RWPE1 (cell line): ENCODE measurements around the gene DDIT3.
"Not testable (repeated sequence)": the region's sequence is repeated elsewhere in the genome, so short reads cannot be mapped to it uniquely, and the experiment has no call there.

ENCODE experiments used
- CTCF ChIA-PET: fragments of 350-600 bp; sonication (Branson Sonifier 250); formaldehyde crosslinking; extraction: SDS; loops from one replicate; lab custom pipeline; 2021; lab: Yijun Ruan, JAX
- POLR2A ChIA-PET: fragments of 400-600 bp; formaldehyde crosslinking; extraction: SDS; loops from one replicate; lab custom pipeline; 2020; ENCODE audit warnings: antibody characterized with exemption; ENCODE audit not compliant: low non-redundant PET; lab: Yijun Ruan, JAX
- DNase-seq: peaks from one replicate; pipeline ENCODE4 v3.0.0; 2012; ENCODE audit warnings: low spot score
- H3K27ac ChIP-seq: fragments of 450-650 bp; 2 replicates; pipeline ENCODE4 v1.5.1; 2017
- CTCF ChIP-seq: fragments of 450-650 bp; conservative IDR thresholded peaks from 2 replicates; pipeline ENCODE4 v1.5.1; 2017; ENCODE audit warnings: low read depth, mild to moderate bottlenecking

Gene DDIT3

GRCh38 chr12:57520053-57520818 lies at the start of gene DDIT3:
DDIT3 (minus strand) TSS chr12:57520514; CDS start chr12:57517406, 3,108 bp downstream.
- peak; percentile 97 for DNase-seq
- ChIA-PET POLR2A (interaction anchor here (1.0 kb wide), 2 partner anchors 8 to 11 kb away, joined by 3 read pairs; no protein-coding TSS in a partner anchor), CTCF (no interaction called here)
- TF ChIP-seq CTCF, result no peak
- H3K27ac ChIP-seq, result peak within 1 kb of the TSS; percentile 98

- no peak for DNase-seq
- no peak overlapping the region for H3K27ac ChIP-seq
- CTCF ChIA-PET, result interaction anchor here (2.3 kb wide), 1 partner anchor 13 kb away, joined by 14 read pairs; no protein-coding TSS in a partner anchor
- POLR2A ChIA-PET, result no interaction called here
- TF ChIP-seq CTCF, result no peak
Measured at GRCh38 chr12:57569858-57570257, 49.5 kb upstream of the DDIT3 start.

GRCh38 chr12:57568838-57569237 lies 48.5 kb upstream of the DDIT3 start:
- CTCF ChIA-PET, result interaction anchor here (0.9 kb wide), 1 partner anchor 15 kb away, joined by 3 read pairs; no protein-coding TSS in a partner anchor

GRCh38 chr12:57564178-57564740 lies 43.9 kb upstream of the DDIT3 start:
- CTCF ChIA-PET, result interaction anchor here (0.6 to 1.1 kb wide), 4 partner anchors 19 to 81 kb away, joined by 3 to 5 read pairs (median 3); partner anchors contain the start of gene B4GALNT1
- POLR2A ChIA-PET, result no interaction called here
- TF ChIP-seq CTCF, result no peak
- no peak for DNase-seq
- no peak overlapping the region for H3K27ac ChIP-seq

More at GRCh38 chr12:57568838-57569237, 48.5 kb upstream of the DDIT3 start:
- TF ChIP-seq CTCF, result no peak
- H3K27ac ChIP-seq, result no peak overlapping the region
- DNase-seq, result no peak
- POLR2A ChIA-PET, result no interaction called here

GRCh38 chr12:57563358-57563757 lies 43.0 kb upstream of the DDIT3 start:
- TF ChIP-seq CTCF, result no peak
- ChIA-PET CTCF (no interaction called here), POLR2A (no interaction called here)
- H3K27ac ChIP-seq, result no peak overlapping the region
- no peak for DNase-seq

- DNase-seq, CTCF ChIA-PET, H3K27ac ChIP-seq, POLR2A ChIA-PET: not testable (repeated sequence)
Measured at GRCh38 chr12:57561117-57561516, 40.8 kb upstream of the DDIT3 start.

GRCh38 chr12:57560516-57560915 lies 40.2 kb upstream of the DDIT3 start:
- no peak for TF ChIP-seq CTCF
- ChIA-PET POLR2A (no interaction called here), CTCF (no interaction called here)
- no peak for DNase-seq
- H3K27ac ChIP-seq, result no peak overlapping the region
